Kasumi-1 (cell line): ENCODE data around the gene S100A10.

Source experiments
- DNase-seq, 2 experiments: peaks; one replicate each; lab custom pipeline; 2025; lab: John Stamatoyannopoulos, UW

S100A10 gene

DNA sequence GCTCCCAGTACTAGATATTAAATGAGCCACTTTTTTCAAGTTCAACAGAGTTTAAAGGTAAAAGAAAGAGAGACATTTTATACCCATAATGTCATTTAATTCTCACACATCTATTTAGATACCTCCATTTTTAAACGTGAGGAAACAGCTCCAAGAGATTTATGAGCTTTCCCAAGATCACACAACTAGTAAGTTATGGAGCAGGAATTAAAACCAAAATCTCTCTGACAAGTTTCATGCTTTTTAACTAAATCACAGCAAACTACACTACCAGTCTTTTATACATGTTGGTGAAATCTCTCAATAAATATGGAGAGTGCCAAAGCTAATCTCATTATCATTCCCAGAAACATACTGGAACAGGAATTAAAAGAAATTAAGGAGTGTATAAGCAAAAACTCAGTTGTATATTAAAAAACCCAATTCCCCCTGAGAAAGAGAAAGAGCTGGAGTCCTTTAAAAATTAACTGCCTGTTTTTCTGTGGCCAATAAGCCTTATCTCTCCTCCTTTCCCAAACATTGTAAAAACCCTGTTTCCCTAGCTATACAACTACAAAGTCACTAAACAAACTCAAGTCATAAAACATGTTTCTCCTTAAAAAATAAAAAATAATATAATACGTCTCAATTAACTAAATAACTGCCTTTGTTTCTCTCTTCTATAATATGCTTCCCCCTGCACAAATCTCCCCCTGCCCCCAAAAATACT, 57.6 kb downstream of the S100A10 start:
- no peak for DNase-seq

DNA sequence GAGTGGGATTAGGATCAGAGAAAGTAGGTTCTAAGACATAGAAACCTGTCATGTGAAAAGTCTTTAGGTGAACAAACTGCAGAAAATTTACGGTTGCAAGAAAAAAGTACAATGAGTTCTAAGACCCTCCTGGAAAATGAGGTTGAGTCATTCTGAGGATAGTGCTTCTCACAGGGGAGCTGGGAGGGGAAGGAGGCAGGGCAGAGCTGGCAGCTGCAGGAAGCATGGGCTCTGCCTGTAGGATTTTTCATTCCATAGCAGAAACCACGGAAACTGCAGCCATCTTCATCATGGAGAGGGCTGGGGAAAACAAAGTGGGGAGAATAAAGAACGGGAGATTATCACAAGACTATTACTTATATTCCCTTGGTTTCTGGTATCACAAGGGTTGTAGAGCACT, 58.5 kb downstream of the S100A10 start:
- no peak for DNase-seq

DNA sequence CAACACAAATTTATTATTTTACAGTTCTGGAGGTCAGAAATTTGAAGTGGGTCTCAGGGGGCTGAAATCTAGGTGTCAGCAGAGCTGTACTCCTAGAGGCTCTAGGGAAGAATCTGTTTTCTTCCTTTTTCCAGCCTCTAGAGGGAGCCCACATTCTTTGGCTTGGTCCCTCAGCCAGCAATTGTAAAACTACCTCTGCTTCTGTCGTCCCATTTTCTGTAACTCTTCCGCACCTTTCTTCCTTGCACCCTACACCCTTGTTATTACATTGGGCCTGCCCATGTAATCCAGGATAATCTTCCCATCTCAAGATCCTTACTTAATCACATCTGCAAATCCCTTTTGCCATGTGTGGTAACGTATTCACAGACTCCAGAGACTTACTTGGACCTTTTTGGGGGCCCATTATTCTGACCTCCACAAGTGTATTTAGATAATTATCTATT, 59.6 kb downstream of the S100A10 start:
- DNase-seq = peak; percentile 68 to 83
